Brain microvascular endothelial cell (primary cell): ENCODE results near the gene ZNF264.
A peak's percentile ranks its signal among the peaks of the same experiment; 100 is the strongest.

Source experiments
- DNase-seq: peaks from one replicate; pipeline ENCODE4 v3.0.0-alpha.2; 2020
- H3K27ac ChIP-seq: fragments of 250-450 bp; sonication (Bioruptor Pico); 2 replicates; pipeline ENCODE4 v1.5.1; 2020; ENCODE audit warnings: mild to moderate bottlenecking, moderate library complexity
- H3K27me3 ChIP-seq: fragments of 250-450 bp; sonication (Bioruptor Pico); replicated peaks from 2 replicates; pipeline ENCODE4 v1.5.1; 2020; ENCODE audit warnings: mild to moderate bottlenecking
- H3K36me3 ChIP-seq: fragments of 250-450 bp; sonication (Bioruptor Pico); replicated peaks from 2 replicates; pipeline ENCODE4 v1.5.1; 2020; ENCODE audit warnings: mild to moderate bottlenecking
- H3K4me3 ChIP-seq: 2 replicates; pipeline ENCODE4 v1.5.1; 2011; ENCODE audit warnings: low read depth, mild to moderate bottlenecking, control low read depth, low read length, moderate library complexity
- CTCF ChIP-seq: IDR thresholded peaks from 2 replicates; pipeline ENCODE4 v1.5.1; 2011; ENCODE audit warnings: low read depth, mild to moderate bottlenecking, moderate library complexity, low read length, control low read depth, inconsistent platforms; ENCODE audit errors: missing control alignments
- in situ Hi-C: cut with HindIII; loops from 2 replicates; pipeline ENCODE4 v1.10.0; 2017; ENCODE audit warnings: low sequenced_read_pairs, low pct_ligation_motif_present

Gene ZNF264

GRCh38 chr19:57239982-57240310 is 48.6 kb downstream of the ZNF264 start:
- H3K4me3 ChIP-seq: peak overlapping the region; percentile 98
- in situ Hi-C loops: no loop called here

GRCh38 chr19:57240311-57241090 is 49.2 kb downstream of the ZNF264 start, which contains the start of gene ZNF805:
ZNF805 (plus strand) TSS chr19:57240632; CDS start chr19:57240892, 260 bp downstream.
- peak; percentile 18 for TF ChIP-seq CTCF
- Histone ChIP-seq H3K27me3 (no peaks in the 10 kb centered on the region), H3K4me3 (peak within 1 kb of the TSS; percentile 98), H3K36me3 (peaks cover 12% of the 10 kb centered on the region), H3K27ac (peak within 1 kb of the TSS; percentile 82)
- in situ Hi-C loops: no loop called here
- DNase-seq: peak; percentile 90

More at GRCh38 chr19:57239982-57240310, 48.6 kb downstream of the ZNF264 start:
- Histone ChIP-seq H3K27ac (peak overlapping the region; percentile 82), H3K36me3 (peaks cover 9% of the 10 kb centered on the region), H3K27me3 (no peaks in the 10 kb centered on the region)
- no peak for DNase-seq
- no peak for TF ChIP-seq CTCF

- Histone ChIP-seq H3K36me3 (peaks cover 15% of the 10 kb centered on the region), H3K27me3 (no peaks in the 10 kb centered on the region), H3K4me3 (peak overlapping the region; percentile 98), H3K27ac (peak overlapping the region; percentile 82)
- TF ChIP-seq CTCF: no peak
- peak; percentile 15 for DNase-seq
- in situ Hi-C loops: no loop called here
Observed at GRCh38 chr19:57241176-57241575, 49.9 kb downstream of the ZNF264 start.

GRCh38 chr19:57242821-57243220 is 51.5 kb downstream of the ZNF264 start:
- DNase-seq: no peak
- Histone ChIP-seq H3K27me3 (no peaks in the 10 kb centered on the region), H3K4me3 (no peak overlapping the region), H3K36me3 (peaks cover 23% of the 10 kb centered on the region), H3K27ac (no peak overlapping the region)
- TF ChIP-seq CTCF: no peak
- in situ Hi-C loops: no loop called here

GRCh38 chr19:57244513-57244912 is 53.2 kb downstream of the ZNF264 start:
- Histone ChIP-seq H3K36me3 (peaks cover 32% of the 10 kb centered on the region), H3K4me3 (no peak overlapping the region), H3K27me3 (no peaks in the 10 kb centered on the region), H3K27ac (no peak overlapping the region)
- no peak for TF ChIP-seq CTCF
- DNase-seq: no peak
- in situ Hi-C loops: no loop called here

- Histone ChIP-seq H3K4me3 (no peak overlapping the region), H3K36me3 (peaks cover 34% of the 10 kb centered on the region), H3K27me3 (no peaks in the 10 kb centered on the region), H3K27ac (no peak overlapping the region)
- DNase-seq: no peak
- in situ Hi-C loops: no loop called here
- no peak for TF ChIP-seq CTCF
Observed at GRCh38 chr19:57245066-57245465, 53.8 kb downstream of the ZNF264 start.
